Metanephros (tissue), 1 donor: ENCODE data around the gene FSD1. TPM values are rescaled to one million over a fixed set of nuclear protein-coding genes. Genes with fewer than 3 reads are reported as not detected.

Source experiments
- total RNA-seq: library from RNA; depleted of rRNA; stranded (reverse); fragments of >200 nt; gene quantifications from one replicate; pipeline ENCODE4 v1.2.3, GENCODE V29; 2014

Gene FSD1
- total RNA-seq: 2.9 TPM

DNA sequence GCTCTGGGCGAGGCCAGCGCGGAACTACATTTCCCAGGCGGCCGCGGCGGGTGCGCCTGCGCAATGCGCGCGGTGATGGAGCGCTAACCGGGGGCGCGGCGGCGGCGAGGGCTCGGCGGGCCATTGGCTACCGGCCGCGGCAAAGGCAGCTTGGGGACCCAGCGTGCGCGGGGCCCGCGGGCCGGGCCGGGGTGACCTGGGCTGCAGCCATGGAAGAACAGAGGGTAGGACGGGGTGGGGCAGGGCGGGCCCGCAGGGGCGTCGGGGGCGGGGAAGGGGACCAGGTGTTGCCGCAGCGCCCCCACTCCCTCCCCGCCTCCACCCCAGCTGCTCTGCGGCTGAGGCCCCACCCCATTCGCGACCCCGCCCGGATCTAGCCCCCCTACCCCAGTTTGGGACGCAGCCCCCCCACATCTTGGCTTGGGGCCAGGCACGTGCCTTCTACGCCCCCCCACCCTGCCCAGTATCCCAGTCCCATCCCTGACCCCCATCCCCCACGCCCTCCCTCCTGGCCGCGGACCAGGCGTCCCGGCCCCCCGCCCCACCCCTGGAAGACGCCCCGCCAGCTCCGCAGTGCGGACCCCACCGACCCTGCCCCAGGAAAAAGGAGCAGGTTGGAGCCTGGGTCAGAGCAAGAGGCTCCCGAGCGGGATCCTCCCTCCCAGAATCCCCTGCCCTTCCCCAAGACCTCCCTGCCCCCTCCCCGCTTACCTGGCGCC is at the start of gene FSD1:
FSD1 (plus strand) TSS at position 61 of the 719 bp plus-strand sequence; CDS start at position 210, 149 bp downstream.

DNA sequence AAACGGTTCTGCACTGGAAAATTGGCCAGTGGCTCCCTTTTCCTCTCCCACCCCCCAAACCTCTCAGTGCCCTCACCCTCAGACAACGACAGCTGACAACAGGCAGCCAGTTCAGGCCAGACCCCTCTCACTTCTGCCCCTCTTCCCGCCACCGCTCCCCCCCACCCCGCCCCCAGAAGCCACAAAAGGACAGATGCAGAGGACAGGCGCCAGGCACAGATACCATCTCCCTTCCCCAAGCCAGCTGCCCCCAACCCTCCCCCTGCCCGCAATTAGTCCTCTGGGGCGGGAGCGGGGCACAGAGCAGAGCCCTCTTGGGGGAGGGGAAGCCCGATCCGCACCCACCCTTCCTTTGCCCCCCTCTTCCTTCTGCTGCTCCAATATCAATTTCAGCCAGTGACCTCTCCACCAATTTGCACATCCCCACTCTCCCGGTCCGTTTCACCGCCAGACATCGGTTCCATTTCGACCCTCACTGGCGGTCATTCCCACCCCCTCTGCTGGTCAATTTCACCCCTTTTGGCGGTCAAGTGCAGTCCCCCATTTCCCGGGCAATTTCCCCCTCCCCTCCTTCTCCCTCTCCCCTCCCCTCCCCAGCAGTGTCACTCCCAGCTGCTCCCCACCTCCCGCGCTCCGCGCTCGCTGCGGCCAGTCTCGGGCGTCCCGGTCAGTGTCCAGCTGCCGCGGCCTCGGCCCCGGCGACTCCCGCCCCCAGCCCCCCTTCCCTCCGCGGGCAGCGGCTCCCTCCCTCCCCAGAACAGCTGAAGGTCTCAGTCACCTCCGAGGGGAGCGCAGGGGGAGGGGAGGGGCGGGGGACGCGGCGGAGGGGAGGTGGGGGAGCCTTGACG is 25.8 kb upstream of the FSD1 start, which contains the start of gene SHD:
SHD (plus strand) TSS at position 848 of the 848 bp plus-strand sequence. CDS start 798 bp downstream, outside the sequence.

DNA sequence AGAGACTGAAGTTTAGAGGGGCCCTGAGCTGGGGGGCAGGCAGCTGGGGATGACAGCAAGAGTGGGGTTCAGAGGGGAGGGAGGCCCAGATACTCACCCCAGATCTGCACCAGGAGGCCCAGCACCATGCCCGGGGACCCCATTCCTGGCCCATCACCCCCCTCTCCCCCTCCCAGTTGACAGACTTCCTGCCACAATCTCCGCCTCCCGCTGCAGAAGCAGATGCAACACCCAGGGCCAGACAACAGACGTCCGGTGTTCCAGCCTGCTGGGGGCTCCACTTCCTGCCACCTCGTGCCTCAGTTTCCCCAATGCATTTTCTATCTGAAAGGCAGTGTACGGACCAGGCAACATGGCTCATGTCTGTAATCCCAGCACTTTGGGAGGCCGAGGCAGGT is 2.2 kb upstream of the FSD1 start, which contains the start of gene TMIGD2:
TMIGD2 (minus strand) TSS at position 147 of the 398 bp plus-strand sequence; CDS start at position 143, 4 bp downstream.

DNA sequence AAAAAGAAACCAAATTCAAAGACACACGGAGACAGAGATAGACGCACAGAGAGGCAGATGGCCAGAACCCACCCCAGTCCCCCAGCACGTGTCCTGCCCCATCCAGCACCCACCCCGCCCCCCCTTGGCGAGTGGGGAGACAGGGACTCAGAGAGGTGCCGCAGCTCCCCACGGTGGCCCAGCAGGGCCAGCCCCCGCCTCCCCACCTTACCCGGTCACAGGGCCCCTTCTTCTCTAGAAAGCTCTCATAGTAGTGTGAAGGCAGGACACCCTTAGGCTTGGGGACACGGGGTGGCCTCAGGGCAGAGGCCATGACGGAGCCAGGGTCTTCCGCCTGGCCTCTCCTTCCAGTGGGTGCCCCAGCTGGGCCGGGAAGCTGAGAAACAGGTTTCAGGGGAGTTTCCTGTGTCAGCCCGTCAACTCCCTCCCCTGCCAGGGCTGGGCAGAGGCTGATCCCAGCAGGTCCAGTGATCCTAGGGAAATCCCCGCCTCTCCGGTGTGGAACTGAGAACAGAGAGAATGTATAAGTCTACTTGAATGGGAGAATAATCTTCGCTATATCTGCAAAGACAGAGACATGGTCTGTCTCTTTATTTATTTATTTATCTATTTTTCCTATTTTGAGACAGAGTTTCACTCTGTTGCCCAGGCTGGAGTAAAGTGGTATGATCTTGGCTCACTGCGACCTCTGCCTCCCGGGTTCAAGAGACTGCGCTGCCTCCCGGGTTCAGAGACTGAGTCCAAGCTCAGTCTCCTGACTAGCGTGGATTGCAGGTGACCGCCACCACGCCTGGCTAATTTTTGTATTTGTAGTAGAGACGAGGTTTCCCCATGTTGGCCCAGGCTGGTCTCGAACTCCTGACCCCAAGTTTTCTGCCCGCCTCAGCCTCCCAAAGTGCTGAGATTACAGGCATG is 34.3 kb downstream of the FSD1 start, which contains the start of gene STAP2:
STAP2 (minus strand) TSS at position 387 of the 915 bp plus-strand sequence; CDS start at position 313, 74 bp downstream.

DNA sequence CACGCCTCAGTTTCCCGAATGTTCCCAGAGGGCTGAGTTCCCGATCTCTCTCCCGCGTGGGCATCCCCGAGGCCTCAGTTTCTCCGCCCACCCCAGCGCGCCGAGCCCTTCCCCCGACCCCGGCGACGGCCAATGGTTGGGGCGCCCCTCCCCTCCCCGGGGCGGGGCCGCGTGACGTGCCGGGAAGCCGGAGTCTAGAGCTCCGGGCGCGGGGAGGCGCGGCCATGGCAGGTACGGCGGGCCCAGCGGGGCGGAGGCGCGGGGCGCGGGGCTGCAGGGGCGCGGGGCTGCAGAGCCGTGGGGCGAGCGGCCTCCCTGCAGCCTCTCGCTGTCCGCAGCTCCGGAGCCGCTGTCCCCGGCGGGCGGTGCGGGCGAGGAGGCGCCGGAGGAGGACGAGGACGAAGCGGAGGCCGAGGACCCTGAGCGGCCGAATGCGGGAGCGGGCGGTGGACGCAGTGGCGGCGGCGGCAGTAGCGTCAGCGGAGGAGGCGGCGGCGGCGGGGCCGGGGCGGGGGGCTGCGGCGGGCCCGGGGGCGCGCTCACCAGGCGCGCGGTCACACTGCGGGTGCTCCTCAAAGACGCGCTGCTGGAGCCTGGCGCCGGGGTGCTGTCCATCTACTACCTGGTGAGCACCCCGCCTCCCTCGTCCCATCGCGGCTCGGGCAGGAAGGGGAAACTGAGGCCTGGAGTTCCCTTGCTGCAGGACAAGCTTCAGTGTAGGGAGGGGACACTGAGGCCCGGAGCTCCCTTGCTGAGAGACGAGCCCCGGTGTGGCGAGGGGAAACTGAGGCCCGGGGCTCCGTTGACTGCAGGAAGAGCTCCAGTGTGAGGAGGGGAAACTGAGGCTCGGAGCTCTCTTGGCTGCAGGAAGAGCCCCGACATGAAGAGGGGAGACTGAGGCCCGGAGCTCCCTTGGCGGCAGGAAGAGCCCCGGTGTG is 39.2 kb downstream of the FSD1 start, which contains the start of gene MPND:
MPND (plus strand) TSS at position 193 of the 938 bp plus-strand sequence; CDS start at position 225, 32 bp downstream.

Other genes with a start within 250 kb of the FSD1 start
- gene ZBTB7A, start 237.7 kb upstream of the FSD1 start, total RNA-seq: 23.2 TPM
- gene MAP2K2, start 180.5 kb upstream of the FSD1 start, total RNA-seq: 99.1 TPM
- 0.18 TPM for gene CREB3L3, start 151.0 kb upstream of the FSD1 start, total RNA-seq
- gene SIRT6, start 122.0 kb upstream of the FSD1 start, total RNA-seq: 14.0 TPM
- 1.9 TPM for gene ANKRD24, start 121.9 kb upstream of the FSD1 start, total RNA-seq
- 0.82 TPM for gene EBI3, start 75.1 kb upstream of the FSD1 start, total RNA-seq
- gene YJU2, start 57.5 kb upstream of the FSD1 start, total RNA-seq: 24.1 TPM
- 5.6 TPM for gene SHD, start 25.3 kb upstream of the FSD1 start, total RNA-seq
- gene TMIGD2, start 2.2 kb upstream of the FSD1 start, total RNA-seq: 0.70 TPM
- 22.6 TPM for gene STAP2, start 34.2 kb downstream of the FSD1 start, total RNA-seq
- 14.0 TPM for gene MPND, start 39.0 kb downstream of the FSD1 start, total RNA-seq
- 34.4 TPM for gene SH3GL1, start 95.9 kb downstream of the FSD1 start, total RNA-seq
- gene CHAF1A, start 98.0 kb downstream of the FSD1 start, total RNA-seq: 15.5 TPM
- 146 TPM for gene UBXN6, start 153.2 kb downstream of the FSD1 start, total RNA-seq
- gene HDGFL2, start 167.7 kb downstream of the FSD1 start, total RNA-seq: 50.0 TPM
- 10.6 TPM for gene PLIN4, start 213.9 kb downstream of the FSD1 start, total RNA-seq
- gene PLIN5, start 230.6 kb downstream of the FSD1 start, total RNA-seq: 5.8 TPM
- 2.3 TPM for gene LRG1, start 235.4 kb downstream of the FSD1 start, total RNA-seq